Cardiac muscle cell (in vitro differentiated cells and primary cell): ENCODE measurements around the gene ID1. TPM values are rescaled to one million over a fixed set of nuclear protein-coding genes. Genes with fewer than 3 reads are reported as not detected.

Experiments used
- DNase-seq, 2 donors: peaks; one replicate each; pipeline versions ENCODE4 v3.0.0 to v3.0.0-alpha.2; 2010 to 2017; ENCODE audit warnings: low read depth in 1 of 2, low spot score in 1 of 2
- H3K27ac ChIP-seq: fragments of 200-600 bp; sonication (generic); 2 replicates; pipeline ENCODE4 v1.5.1; 2016
- H3K27me3 ChIP-seq: fragments of 200-600 bp; sonication (generic); 2 replicates; pipeline ENCODE4 v1.6.0; 2016; ENCODE audit warnings: control low read depth
- H3K36me3 ChIP-seq: fragments of 200-600 bp; sonication (generic); 2 replicates; pipeline ENCODE4 v1.5.1; 2016; ENCODE audit warnings: control low read depth
- H3K4me1 ChIP-seq: fragments of 200-600 bp; sonication (generic); 2 replicates; pipeline ENCODE4 v1.8.1; 2017; ENCODE audit warnings: low read depth, mild to moderate bottlenecking, mixed run types
- H3K4me3 ChIP-seq: fragments of 200-600 bp; sonication (generic); 2 replicates; pipeline ENCODE4 v1.5.1; 2016; ENCODE audit warnings: mild to moderate bottlenecking
- H3K9me3 ChIP-seq: fragments of 200-600 bp; sonication (generic); 2 replicates; pipeline ENCODE4 v1.5.1; 2017; ENCODE audit warnings: low read depth, mild to moderate bottlenecking, control low read depth
- polyA plus RNA-seq: library from polyadenylated mRNA; unstranded; fragments of >200 nt; fragmentation: Nextera tagmentation; extraction: Ambion mirVana; gene quantifications from 2 replicates; pipeline ENCODE4 v1.2.1, GENCODE V29; 2016
- total RNA-seq: library from RNA; depleted of rRNA; stranded (reverse); fragments of >200 nt; gene quantifications from 2 replicates; pipeline ENCODE4 v1.2.3, GENCODE V29; 2016
- TF ChIP-seq, protein P1 (sequence below): IDR thresholded peaks from 2 replicates; pipeline ENCODE4 v1.5.1; 2012; ENCODE audit warnings: low read depth, mild to moderate bottlenecking, low read length

Gene ID1
- total and polyA plus RNA-seq, 2 experiments from 2014 or later: 152 to 766 TPM

DNA sequence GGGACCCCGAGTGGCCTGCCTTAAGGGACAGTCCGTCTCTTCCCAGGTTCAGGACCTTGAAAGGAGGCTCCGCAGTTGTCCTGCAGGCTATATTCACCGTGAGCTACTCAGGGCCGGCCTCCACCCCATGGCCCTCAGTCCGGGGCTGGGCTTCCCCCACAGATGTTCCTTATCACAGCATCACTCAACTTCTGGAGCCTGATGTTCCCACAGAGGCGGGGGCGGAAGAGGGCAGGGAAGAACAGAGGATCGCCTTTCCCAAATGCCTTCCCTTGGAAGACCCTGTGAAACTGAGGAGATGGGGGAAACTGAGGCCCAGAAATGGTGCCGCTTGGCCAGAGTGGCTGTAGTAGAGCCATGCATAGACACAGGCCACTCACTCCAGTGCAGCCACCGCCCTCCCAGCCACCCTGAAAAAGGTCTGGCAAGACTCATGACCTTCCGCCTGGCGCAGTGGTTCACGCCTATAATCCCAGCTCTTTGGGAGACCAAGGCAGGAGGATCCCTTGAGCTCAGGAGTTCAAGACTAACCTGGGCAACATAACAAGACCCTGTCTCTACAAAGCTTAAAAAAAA lies 28.3 kb downstream of the ID1 start:
- peak in 1 of 2 donors; percentile 51 for DNase-seq
- TF ChIP-seq, protein P1, sequence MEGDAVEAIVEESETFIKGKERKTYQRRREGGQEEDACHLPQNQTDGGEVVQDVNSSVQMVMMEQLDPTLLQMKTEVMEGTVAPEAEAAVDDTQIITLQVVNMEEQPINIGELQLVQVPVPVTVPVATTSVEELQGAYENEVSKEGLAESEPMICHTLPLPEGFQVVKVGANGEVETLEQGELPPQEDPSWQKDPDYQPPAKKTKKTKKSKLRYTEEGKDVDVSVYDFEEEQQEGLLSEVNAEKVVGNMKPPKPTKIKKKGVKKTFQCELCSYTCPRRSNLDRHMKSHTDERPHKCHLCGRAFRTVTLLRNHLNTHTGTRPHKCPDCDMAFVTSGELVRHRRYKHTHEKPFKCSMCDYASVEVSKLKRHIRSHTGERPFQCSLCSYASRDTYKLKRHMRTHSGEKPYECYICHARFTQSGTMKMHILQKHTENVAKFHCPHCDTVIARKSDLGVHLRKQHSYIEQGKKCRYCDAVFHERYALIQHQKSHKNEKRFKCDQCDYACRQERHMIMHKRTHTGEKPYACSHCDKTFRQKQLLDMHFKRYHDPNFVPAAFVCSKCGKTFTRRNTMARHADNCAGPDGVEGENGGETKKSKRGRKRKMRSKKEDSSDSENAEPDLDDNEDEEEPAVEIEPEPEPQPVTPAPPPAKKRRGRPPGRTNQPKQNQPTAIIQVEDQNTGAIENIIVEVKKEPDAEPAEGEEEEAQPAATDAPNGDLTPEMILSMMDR: no peak
- no peaks in the 10 kb centered on the region for H3K9me3 ChIP-seq
- H3K4me3 ChIP-seq: no peak overlapping the region
- no peaks in the 10 kb centered on the region for H3K4me1 ChIP-seq
- H3K27me3 ChIP-seq: no peaks in the 10 kb centered on the region
- H3K36me3 ChIP-seq: no peaks in the 10 kb centered on the region
- H3K27ac ChIP-seq: no peak overlapping the region

DNA sequence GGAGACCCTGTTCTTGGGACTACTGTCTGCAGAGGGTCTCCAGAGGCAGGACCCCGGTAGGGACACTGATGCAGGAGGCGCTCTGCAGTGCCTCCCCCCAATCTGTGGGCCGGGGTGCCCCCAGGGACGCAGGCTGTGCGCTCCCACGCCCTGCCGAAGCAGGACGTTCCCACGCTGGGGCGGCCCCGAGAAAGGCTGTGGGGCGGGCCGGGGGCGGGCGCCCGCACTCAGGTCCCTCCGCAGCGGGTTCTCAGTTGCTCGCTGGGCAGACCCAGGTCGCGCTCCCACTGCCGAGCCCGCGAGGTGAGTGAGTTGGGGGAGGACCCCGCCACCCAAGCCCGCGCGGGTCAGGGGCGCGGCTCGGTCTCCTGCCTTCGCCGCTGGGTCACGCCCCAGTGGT lies 32.6 kb downstream of the ID1 start, which contains the start of gene COX4I2:
Gene COX4I2, plus strand, starts transcription at position 253 of the 400 bp plus-strand sequence. CDS start 1,106 bp downstream, outside the sequence.
- Histone ChIP-seq H3K4me1 (no peaks in the 10 kb centered on the region), H3K27ac (no peak within 1 kb of the TSS), H3K4me3 (no peak within 1 kb of the TSS), H3K9me3 (no peaks in the 10 kb centered on the region), H3K27me3 (no peaks in the 10 kb centered on the region), H3K36me3 (no peaks in the 10 kb centered on the region)
- TF ChIP-seq, protein P1: no peak
- no peak for DNase-seq

DNA sequence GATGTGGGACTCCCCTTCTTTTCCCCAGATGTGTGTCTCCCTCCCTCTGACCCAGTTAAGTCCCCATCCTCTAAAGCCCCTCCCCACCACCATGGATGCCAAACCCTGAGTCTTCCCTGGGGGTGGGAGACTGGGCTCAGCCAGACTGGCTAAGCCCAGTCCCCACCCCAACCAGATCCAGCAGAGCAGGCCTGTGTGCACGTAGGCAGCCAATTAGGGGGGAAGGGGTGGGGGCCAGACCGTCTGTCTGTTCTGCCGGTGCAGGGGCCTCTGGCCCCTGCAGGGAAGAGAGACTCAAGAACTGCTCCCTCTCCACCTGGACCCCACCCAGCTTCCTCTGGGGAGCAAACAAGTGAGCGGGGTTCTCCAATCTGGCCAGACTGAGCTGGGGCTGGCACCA lies 33.2 kb downstream of the ID1 start:
- Histone ChIP-seq H3K9me3 (no peaks in the 10 kb centered on the region), H3K27ac (no peak overlapping the region), H3K36me3 (no peaks in the 10 kb centered on the region), H3K4me3 (no peak overlapping the region), H3K27me3 (no peaks in the 10 kb centered on the region), H3K4me1 (no peaks in the 10 kb centered on the region)
- DNase-seq: no peak
- TF ChIP-seq, protein P1: no peak

DNA sequence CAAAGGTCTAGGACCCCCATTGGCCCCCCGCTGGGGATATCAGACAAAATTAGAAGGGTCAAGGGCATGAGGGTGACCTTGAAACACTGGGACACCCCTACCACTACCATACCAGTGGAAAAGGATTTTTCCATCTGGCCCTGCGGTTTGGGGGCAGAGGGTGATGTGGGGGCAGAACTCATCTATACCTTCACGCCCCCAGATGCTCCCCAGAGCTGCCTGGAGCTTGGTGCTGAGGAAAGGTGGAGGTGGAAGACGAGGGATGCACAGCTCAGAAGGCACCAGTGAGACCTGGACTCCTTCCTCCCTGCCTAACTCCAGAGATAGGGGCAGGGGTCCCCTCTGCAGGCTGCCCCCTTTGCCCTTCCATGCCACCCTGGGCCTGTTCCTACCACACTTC lies 33.7 kb downstream of the ID1 start:
- H3K4me3 ChIP-seq: no peak overlapping the region
- no peaks in the 10 kb centered on the region for H3K9me3 ChIP-seq
- no peak overlapping the region for H3K27ac ChIP-seq
- no peak for DNase-seq
- TF ChIP-seq, protein P1: no peak
- H3K4me1 ChIP-seq: no peaks in the 10 kb centered on the region
- H3K27me3 ChIP-seq: no peaks in the 10 kb centered on the region
- no peaks in the 10 kb centered on the region for H3K36me3 ChIP-seq

DNA sequence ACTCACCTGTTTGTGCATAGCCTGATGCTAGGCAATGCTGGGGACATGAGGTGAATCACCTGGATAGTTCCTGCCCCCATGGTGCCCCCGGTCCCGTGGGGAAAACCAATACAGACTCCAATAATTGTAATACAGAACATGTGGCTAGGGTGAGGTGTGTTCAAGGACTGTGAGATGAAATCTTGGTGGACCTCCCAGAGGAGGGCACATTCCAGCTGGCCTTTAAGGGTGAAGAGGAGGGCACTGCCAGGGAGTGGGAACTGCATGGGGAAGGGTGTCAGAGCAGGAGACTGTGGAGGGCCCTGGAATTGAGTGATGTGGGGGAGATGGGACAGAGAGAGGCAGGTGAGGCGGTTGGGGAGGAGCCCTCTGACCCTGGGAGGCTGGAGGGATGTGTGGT lies 35.2 kb downstream of the ID1 start:
- Histone ChIP-seq H3K27ac (no peak overlapping the region), H3K4me3 (no peak overlapping the region), H3K9me3 (no peaks in the 10 kb centered on the region), H3K36me3 (no peaks in the 10 kb centered on the region), H3K4me1 (no peaks in the 10 kb centered on the region), H3K27me3 (no peaks in the 10 kb centered on the region)
- no peak for DNase-seq
- TF ChIP-seq, protein P1: no peak

DNA sequence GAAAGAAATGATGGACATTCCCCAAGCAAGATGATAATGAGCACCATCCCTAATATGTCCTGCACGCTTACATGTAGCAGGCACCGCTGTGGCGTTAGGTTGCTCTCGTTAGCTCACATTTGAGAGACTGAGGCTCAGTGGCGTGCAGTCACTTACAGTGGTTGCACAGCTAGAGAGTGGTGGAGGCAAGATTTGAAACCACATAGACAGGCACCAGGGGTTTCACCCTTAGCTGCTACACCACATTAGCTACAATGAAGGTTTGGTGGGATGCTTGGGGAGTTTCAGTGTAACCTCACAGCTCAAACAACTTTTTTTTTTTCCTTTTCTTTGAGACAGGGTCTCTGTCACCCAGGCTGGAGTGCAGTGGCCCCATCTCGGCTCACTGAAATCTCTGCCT lies 36.3 kb downstream of the ID1 start:
- no peak for DNase-seq
- no peaks in the 10 kb centered on the region for H3K36me3 ChIP-seq
- H3K4me1 ChIP-seq: no peaks in the 10 kb centered on the region
- H3K27me3 ChIP-seq: no peaks in the 10 kb centered on the region
- H3K9me3 ChIP-seq: no peaks in the 10 kb centered on the region
- TF ChIP-seq, protein P1: no peak
- H3K27ac ChIP-seq: no peak overlapping the region
- H3K4me3 ChIP-seq: no peak overlapping the region
